HEK293T (cell line): ENCODE results near the gene CA12.

ENCODE experiments used
- CTBP1 ChIP-seq: fragments of 450-650 bp; IDR thresholded peaks from 2 replicates; pipeline ENCODE4 v1.6.1; 2016; ENCODE audit warnings: borderline replicate concordance
- FOXA1 ChIP-seq: fragments of 450-650 bp; IDR thresholded peaks from 2 replicates; pipeline ENCODE4 v1.6.1; 2016; ENCODE audit warnings: mild to moderate bottlenecking
- FOXM1 ChIP-seq: fragments of 450-650 bp; IDR thresholded peaks from 2 replicates; pipeline ENCODE4 v1.6.1; 2017; ENCODE audit warnings: mild to moderate bottlenecking, borderline replicate concordance
- L3MBTL2 ChIP-seq: fragments of 450-650 bp; conservative IDR thresholded peaks from 2 replicates; pipeline ENCODE4 v1.6.1; 2016; ENCODE audit warnings: mild to moderate bottlenecking
- NFRKB ChIP-seq: fragments of 450-650 bp; IDR thresholded peaks from 2 replicates; pipeline ENCODE4 v1.6.1; 2016; ENCODE audit warnings: mild to moderate bottlenecking, moderate library complexity
- SP1 ChIP-seq: fragments of 450-650 bp; IDR thresholded peaks from 2 replicates; pipeline ENCODE4 v1.6.1; 2017
- ZNF384 ChIP-seq: fragments of 450-650 bp; IDR thresholded peaks from 2 replicates; pipeline ENCODE4 v1.6.1; 2016

GRCh38 chr15:63374686-63375520 lies 6.7 kb downstream of the CA12 start:
- TF ChIP-seq FOXA1 (no peak), ZNF384 (no peak), NFRKB (no peak), FOXM1 (no peak), SP1 (no peak), L3MBTL2 (no peak), CTBP1 (no peak)
